Thymus (tissue), 11 donors: ENCODE data around the gene GUK1. TPM values are rescaled to one million over a fixed set of nuclear protein-coding genes. Genes with fewer than 3 reads are reported as not detected.

Source experiments
- DNase-seq, 9 donors: peaks; one replicate each; pipeline ENCODE4 v3.0.0-alpha.2; 2013; ENCODE audit warnings: low spot score in 9 of 9, low read depth in 6 of 9, missing footprints in 1 of 9
- H3K27ac ChIP-seq, 2 donors: one replicate each; pipeline ENCODE4 v1.5.1; 2013; ENCODE audit warnings: control low read depth in 1 of 2, low read depth in 1 of 2, low read length in 1 of 2, mild to moderate bottlenecking in 1 of 2, moderate library complexity in 1 of 2
- H3K27me3 ChIP-seq, 2 donors: one replicate each; pipeline ENCODE4 v1.5.1; 2013; ENCODE audit warnings: low read length in 1 of 2; ENCODE audit not compliant: control insufficient read depth in 2 of 2, insufficient read depth in 1 of 2
- H3K36me3 ChIP-seq, 2 donors: one replicate each; pipeline ENCODE4 v1.5.1; 2013; ENCODE audit warnings: low read length in 1 of 2, mild to moderate bottlenecking in 1 of 2, moderate library complexity in 1 of 2; ENCODE audit not compliant: control insufficient read depth in 2 of 2, insufficient read depth in 2 of 2
- H3K4me1 ChIP-seq, 2 donors: one replicate each; pipeline ENCODE4 v1.5.1; 2013; ENCODE audit warnings: low read length in 2 of 2; ENCODE audit not compliant: control insufficient read depth in 2 of 2, insufficient read depth in 2 of 2
- H3K4me3 ChIP-seq, 2 donors: one replicate each; pipeline ENCODE4 v1.5.1; 2013; ENCODE audit warnings: low read length in 2 of 2, control low read depth in 1 of 2, mild to moderate bottlenecking in 1 of 2
- H3K9me3 ChIP-seq, 2 donors: one replicate each; pipeline ENCODE4 v1.5.1; 2013; ENCODE audit warnings: low read length in 1 of 2, mild to moderate bottlenecking in 1 of 2; ENCODE audit not compliant: control insufficient read depth in 2 of 2, insufficient read depth in 1 of 2
- WGBS: extraction: QIAGEN DNeasy Blood & Tissue Kit; methylation state at CpG from one replicate; pipeline ENCODE4 v1.1.7; 2013; 5-methylcytosine and 5-hydroxymethylcytosine counted together
- polyA plus RNA-seq: library from polyadenylated mRNA; stranded (reverse); fragments of 200-250 nt; gene quantifications from one replicate; pipeline ENCODE4 v1.2.3, GENCODE V29; 2013
- total RNA-seq: library from RNA; stranded (reverse); fragments of 120-200 nt; gene quantifications from one replicate; pipeline ENCODE4 v1.2.4, GENCODE V29; 2013
- donor health status: healthy.

Gene GUK1
- total and polyA plus RNA-seq, 2 donors = 313 to 370 TPM

DNA sequence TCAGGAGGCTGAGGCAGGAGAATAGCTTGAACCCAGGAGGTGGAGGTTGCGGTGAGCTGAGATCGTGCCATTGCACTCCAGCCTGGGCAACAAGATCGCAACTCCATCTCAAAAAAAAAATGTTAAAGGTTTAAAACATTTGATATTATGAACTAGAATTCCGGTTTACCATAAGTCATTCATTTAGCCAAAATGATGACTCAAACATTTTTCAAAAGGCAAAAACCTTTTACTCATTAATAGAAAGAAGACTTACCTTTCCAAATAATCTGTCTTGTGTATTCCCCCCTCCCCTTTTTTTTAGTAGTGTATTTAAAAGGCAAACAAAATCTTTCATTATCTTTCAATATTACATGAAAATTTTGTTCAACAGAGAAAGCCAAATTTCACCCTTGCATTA lies 22.7 kb upstream of the GUK1 start:
- 98% methylated on average over 4 of the region's 4 CpGs for WGBS
- H3K27ac ChIP-seq = no peak overlapping the region
- no peaks in the 10 kb centered on the region for H3K27me3 ChIP-seq
- no peaks in the 10 kb centered on the region for H3K36me3 ChIP-seq
- peaks cover 0 to 5% of the 10 kb centered on the region in 2 donors for H3K9me3 ChIP-seq
- H3K4me3 ChIP-seq = no peak overlapping the region
- no peak for DNase-seq
- H3K4me1 ChIP-seq = no peaks in the 10 kb centered on the region

DNA sequence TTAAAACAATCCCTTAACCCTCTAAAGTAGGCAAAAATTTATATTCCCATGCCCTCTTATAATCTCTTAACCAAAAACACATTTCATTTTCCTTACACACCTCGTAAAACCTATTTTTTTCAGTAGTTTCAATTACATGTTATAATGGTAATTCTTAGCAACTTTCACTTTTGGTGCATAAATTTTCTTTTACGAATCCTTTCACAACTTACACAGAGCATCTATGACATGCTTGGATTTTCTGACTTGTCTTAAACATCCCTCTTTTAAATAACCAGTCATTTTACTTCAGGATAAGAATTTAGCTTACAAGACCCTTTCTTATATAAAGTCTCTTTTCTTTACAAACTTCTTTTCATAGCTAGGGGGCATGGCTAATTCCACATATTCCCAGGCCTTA lies 22.0 kb upstream of the GUK1 start:
- 91% methylated on average over 2 of the region's 2 CpGs for WGBS
- Histone ChIP-seq H3K27me3 (peaks cover 0 to under 1% of the 10 kb centered on the region in 2 donors), H3K4me1 (no peaks in the 10 kb centered on the region), H3K27ac (no peak overlapping the region), H3K9me3 (peaks cover 0 to 5% of the 10 kb centered on the region in 2 donors), H3K4me3 (no peak overlapping the region), H3K36me3 (no peaks in the 10 kb centered on the region)
- DNase-seq = no peak

DNA sequence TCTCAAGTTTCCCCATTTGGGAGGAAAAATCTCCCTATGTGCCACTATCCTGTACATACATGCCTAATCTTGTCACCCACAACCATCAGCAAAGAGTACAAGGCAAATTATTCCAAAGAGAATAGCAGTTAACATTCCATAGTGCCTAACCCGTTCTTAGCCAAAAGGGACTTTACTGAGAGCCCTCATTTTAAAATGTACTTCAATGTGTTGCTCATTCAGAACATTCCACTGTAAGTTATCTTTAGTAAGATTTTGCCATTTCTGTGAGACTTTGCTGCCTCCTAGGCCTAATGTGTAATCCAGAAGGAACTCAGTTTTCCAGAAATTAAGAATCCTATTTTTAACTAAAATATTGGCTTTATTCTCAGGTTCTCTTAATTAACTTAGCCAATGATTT lies 19.7 kb upstream of the GUK1 start:
- no peak overlapping the region for H3K4me3 ChIP-seq
- peaks cover 0 to 5% of the 10 kb centered on the region in 2 donors for H3K27me3 ChIP-seq
- 91% methylated on average over 1 of the region's 1 CpG for WGBS
- no peak for DNase-seq
- H3K4me1 ChIP-seq = no peaks in the 10 kb centered on the region
- peaks cover 0 to 5% of the 10 kb centered on the region in 2 donors for H3K9me3 ChIP-seq
- H3K36me3 ChIP-seq = no peaks in the 10 kb centered on the region
- no peak overlapping the region for H3K27ac ChIP-seq

DNA sequence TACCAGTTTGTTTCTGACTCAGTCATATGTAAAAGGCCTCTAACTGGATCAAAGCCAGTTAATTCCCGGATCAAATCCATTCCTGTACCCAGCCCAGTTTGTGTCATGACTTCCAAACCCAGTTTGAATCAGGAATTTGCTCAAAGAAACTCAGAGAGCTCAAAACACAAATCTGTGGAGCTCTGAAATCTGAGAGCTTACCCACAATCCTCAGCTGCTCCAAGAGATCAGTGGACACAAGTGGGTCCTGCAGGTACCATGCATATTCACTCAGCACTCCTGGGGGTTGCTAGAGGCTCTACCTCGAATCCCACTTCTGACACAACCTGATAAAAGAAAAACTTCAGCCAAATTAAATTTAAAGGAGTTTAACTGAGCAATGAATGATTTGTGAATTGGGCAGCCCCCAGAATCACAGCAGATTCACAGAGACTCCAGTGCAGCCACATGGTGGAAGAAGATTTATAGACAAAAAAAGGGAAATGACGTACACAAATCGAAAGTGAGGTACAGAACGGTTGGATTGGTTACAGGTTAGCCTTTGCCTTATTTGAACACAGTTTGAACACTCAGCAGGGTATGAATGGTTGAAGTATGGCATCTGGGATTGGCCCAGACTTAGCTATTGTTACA lies 19.1 kb upstream of the GUK1 start:
- no peak for DNase-seq
- 52% methylated on average over 5 of the region's 5 CpGs for WGBS
- Histone ChIP-seq H3K27me3 (peaks cover 0 to 5% of the 10 kb centered on the region in 2 donors), H3K27ac (no peak overlapping the region), H3K4me3 (no peak overlapping the region), H3K9me3 (peaks cover 0 to 5% of the 10 kb centered on the region in 2 donors), H3K4me1 (no peaks in the 10 kb centered on the region), H3K36me3 (no peaks in the 10 kb centered on the region)

DNA sequence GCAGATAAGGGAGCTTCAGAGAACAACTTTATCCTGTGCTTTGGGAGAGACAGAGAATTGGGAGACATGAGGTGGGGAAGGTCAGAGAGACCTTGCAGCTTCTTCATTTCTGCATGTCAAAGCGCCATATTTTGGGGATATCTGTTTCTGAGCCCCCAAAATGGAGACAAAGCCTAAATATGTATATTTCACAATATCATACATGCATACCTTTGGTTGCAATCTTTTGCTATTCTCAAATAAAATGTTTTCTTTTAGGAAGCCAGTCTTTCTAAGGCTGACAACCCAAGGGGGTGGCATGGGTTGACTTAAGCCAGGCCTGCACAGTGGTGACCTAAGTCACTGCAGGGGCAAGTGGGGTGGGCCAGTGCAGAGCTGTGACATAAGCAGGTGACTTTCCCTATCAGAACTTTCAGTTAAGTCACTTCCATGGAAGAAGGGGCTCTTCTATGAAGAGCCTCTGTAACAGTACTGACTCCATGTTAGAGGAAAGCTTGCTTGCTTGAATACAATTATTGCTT lies 17.1 kb upstream of the GUK1 start:
- H3K9me3 ChIP-seq = peaks cover 0 to 5% of the 10 kb centered on the region in 2 donors
- no peaks in the 10 kb centered on the region for H3K4me1 ChIP-seq
- no peaks in the 10 kb centered on the region for H3K36me3 ChIP-seq
- H3K4me3 ChIP-seq = no peak overlapping the region
- no peak for DNase-seq
- 90% methylated on average over 1 of the region's 1 CpG for WGBS
- H3K27me3 ChIP-seq = peaks cover 0 to 5% of the 10 kb centered on the region in 2 donors
- H3K27ac ChIP-seq = no peak overlapping the region

DNA sequence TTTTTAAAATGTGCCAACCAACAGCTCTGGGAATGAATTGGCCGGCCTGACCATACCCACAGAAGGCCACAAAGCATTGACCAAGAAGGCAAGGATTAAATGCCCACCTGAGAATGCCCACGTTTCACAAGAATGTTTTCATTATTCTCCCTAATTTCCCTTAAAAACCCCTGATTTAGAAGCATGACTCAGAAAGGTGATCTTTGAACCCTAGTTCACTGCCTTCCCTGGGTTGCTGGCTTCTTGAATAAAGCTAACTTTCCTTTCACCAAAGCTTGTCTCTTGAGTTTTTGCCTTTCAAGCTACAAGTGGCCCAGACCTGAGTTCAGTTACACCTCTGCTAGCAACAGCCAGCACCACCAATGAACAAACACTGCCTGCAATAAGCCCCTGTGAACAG lies 16.6 kb upstream of the GUK1 start:
- no peak for DNase-seq
- Histone ChIP-seq H3K27me3 (peaks cover 0 to 5% of the 10 kb centered on the region in 2 donors), H3K9me3 (peaks cover 0 to 3% of the 10 kb centered on the region in 2 donors), H3K27ac (no peak overlapping the region), H3K4me3 (no peak overlapping the region), H3K4me1 (no peaks in the 10 kb centered on the region), H3K36me3 (no peaks in the 10 kb centered on the region)
- 90% methylated on average over 2 of the region's 2 CpGs for WGBS

DNA sequence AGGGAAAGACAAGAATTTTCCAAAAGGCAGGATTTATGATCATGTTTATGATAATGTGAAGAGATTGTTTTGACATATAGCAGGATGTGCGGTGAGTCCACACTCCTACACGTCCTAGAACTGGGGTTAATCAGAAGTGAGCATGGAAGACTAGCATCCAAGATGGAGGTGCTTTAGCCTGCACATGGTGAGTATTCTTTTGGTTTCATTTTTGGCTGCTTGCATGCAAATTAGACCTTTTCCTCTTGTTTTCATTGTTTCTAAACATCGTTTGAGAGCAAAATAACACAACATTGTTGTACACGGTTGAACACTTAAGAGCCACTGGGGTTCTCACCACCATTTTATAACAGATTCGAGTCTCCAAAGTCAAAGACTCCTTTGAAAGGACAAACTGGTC lies 14.9 kb upstream of the GUK1 start:
- Histone ChIP-seq H3K27me3 (peaks cover 0 to 7% of the 10 kb centered on the region in 2 donors), H3K27ac (no peak overlapping the region), H3K4me3 (no peak overlapping the region), H3K9me3 (no peaks in the 10 kb centered on the region), H3K4me1 (no peaks in the 10 kb centered on the region), H3K36me3 (no peaks in the 10 kb centered on the region)
- DNase-seq = no peak
- 89% methylated on average over 5 of the region's 5 CpGs for WGBS

DNA sequence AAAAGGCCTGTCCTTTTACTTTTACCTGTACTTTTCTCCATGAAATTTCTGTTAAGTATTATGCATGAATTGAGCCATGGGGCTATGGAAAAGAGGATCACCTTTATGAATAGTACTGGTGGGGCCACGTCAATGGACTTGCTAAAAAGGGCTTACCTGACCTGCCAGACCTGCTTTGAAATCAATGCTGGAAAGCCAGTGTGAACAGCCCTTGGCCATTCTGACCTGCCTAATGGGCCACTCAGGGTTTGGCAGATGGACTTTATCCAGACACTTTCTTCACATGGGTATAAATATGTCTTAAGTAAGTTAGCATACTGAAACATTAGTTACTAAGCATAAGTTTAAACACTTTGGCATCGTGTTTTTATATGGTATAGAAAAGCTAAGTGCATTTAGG lies 8.3 kb upstream of the GUK1 start:
- H3K9me3 ChIP-seq = no peaks in the 10 kb centered on the region
- H3K27me3 ChIP-seq = peaks cover 0 to 10% of the 10 kb centered on the region in 2 donors
- H3K27ac ChIP-seq = no peak overlapping the region
- H3K4me1 ChIP-seq = peaks cover 2 to 9% of the 10 kb centered on the region in 2 donors
- no peak overlapping the region for H3K4me3 ChIP-seq
- WGBS = 93% methylated on average over 2 of the region's 2 CpGs
- H3K36me3 ChIP-seq = no peaks in the 10 kb centered on the region
- no peak for DNase-seq

DNA sequence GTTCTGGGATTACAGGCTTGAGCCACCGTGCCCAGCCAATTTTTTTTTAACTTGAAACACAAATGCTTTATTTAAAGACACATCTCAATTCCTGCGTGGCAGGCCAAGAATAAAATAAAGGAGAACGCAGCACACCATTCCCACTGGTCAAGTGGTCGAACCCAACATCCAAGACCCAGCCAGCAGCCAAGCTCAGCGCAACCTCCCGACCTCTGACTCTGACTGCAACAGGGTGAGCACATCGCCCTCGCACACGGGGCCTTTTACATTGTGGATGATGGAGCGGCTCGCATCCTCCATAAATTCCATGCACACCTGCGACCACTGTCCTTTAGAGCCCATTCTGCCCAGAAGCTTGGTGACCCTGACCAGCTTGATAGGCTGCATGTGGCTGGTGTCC lies 5.5 kb upstream of the GUK1 start:
- H3K27me3 ChIP-seq = peaks cover 0 to 10% of the 10 kb centered on the region in 2 donors
- no peak overlapping the region for H3K27ac ChIP-seq
- no peaks in the 10 kb centered on the region for H3K9me3 ChIP-seq
- WGBS = 95% methylated on average over 12 of the region's 12 CpGs
- H3K4me1 ChIP-seq = peaks cover 8 to 22% of the 10 kb centered on the region in 2 donors
- no peaks in the 10 kb centered on the region for H3K36me3 ChIP-seq
- no peak for DNase-seq
- H3K4me3 ChIP-seq = no peak overlapping the region
